ENCODE measurements around the gene SPEM3. TPM values are rescaled to one million over a fixed set of nuclear protein-coding genes. Genes with fewer than 3 reads are reported as not detected.

SPEM3 gene
- total and polyA plus RNA-seq, 2 of the 13 experiments (the other 11 are each of a cell fraction or from before 2014, with no cell fraction given) = not detected

DNA sequence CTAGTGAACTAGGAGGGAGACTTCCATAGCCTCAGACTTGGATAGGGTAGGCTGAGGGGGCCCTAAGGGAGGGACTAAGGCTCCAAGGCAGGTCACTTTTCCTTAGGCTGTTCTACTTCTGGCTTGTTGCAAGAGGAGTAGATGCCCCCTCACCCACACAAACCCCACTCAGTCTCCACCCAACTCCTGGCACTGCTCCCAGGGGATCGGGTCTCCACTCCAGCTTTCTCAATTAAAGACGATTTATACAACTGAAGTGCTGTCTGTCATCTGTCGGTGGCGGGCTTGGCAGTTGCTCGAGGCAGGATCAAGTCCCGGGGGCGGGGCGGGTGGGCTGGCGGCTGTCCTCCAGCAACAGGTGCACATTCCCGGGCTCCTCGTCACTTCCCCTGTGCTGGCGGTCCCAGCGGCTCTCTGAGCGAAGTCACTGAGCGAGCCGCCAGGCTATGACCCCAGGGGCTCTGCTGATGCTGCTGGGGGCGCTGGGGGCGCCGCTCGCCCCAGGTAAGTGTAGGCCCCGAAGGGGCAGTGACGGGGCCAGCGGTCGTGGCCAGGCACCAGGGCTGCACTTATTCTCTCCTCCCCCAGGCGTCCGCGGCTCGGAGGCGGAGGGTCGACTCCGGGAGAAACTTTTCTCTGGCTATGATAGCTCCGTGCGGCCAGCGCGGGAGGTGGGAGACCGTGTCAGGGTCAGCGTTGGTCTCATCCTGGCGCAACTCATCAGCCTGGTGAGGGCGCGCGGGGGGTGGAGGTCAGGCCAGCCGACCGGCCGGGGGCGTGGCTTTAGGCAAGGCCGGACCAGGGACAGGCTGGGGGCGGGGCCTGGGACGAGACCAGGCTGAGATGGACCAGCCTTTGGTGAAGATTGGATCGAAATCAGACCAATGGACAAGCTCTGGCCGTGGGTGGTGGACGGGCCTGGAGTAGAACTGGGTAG lies 16.3 kb downstream of the SPEM3 start, which contains the start of gene CHRNB1 (continued):
- TF ChIP-seq BATF2 (CRISPR knock-in tag; IDR thresholded peaks at IDR 0.05) = no peak
- no peak for TF ChIP-seq ZNF263 (CRISPR knock-in tag; IDR thresholded peaks at IDR 0.05)
- TF ChIP-seq IKZF5 (CRISPR knock-in tag; IDR thresholded peaks at IDR 0.05) = peak; percentile 65; the same call in 1 of the 2 replicates
- TF ChIP-seq ZNF607 (CRISPR knock-in tag; IDR thresholded peaks at IDR 0.05; ENCODE audit: borderline replicate concordance) = 0 out of 2 replicates have a peak, but pooled peaks have one; percentile 33
- no peak for TF ChIP-seq RERE (CRISPR knock-in tag; IDR thresholded peaks at IDR 0.05; ENCODE audit: low read depth)
- TF ChIP-seq RBAK (CRISPR knock-in tag; IDR thresholded peaks at IDR 0.05) = no peak
- TF ChIP-seq, protein P1, sequence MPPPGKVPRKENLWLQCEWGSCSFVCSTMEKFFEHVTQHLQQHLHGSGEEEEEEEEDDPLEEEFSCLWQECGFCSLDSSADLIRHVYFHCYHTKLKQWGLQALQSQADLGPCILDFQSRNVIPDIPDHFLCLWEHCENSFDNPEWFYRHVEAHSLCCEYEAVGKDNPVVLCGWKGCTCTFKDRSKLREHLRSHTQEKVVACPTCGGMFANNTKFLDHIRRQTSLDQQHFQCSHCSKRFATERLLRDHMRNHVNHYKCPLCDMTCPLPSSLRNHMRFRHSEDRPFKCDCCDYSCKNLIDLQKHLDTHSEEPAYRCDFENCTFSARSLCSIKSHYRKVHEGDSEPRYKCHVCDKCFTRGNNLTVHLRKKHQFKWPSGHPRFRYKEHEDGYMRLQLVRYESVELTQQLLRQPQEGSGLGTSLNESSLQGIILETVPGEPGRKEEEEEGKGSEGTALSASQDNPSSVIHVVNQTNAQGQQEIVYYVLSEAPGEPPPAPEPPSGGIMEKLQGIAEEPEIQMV (CRISPR knock-in tag; IDR thresholded peaks at IDR 0.05; ENCODE audit: low read depth) = peak; percentile 69; the same call in 1 of the 2 replicates
- no peak for TF ChIP-seq FOXM1 (CRISPR knock-in tag; IDR thresholded peaks at IDR 0.05)
- TF ChIP-seq ZNF557 (CRISPR knock-in tag; IDR thresholded peaks at IDR 0.05) = no peak
- no peak for TF ChIP-seq SMARCC2 (IDR thresholded peaks at IDR 0.05)
- 0 out of 2 replicates have a peak, but pooled peaks have one; percentile 14 for TF ChIP-seq ZNF441 (CRISPR knock-in tag; IDR thresholded peaks at IDR 0.05; ENCODE audit: borderline replicate concordance)
- TF ChIP-seq, protein P2, sequence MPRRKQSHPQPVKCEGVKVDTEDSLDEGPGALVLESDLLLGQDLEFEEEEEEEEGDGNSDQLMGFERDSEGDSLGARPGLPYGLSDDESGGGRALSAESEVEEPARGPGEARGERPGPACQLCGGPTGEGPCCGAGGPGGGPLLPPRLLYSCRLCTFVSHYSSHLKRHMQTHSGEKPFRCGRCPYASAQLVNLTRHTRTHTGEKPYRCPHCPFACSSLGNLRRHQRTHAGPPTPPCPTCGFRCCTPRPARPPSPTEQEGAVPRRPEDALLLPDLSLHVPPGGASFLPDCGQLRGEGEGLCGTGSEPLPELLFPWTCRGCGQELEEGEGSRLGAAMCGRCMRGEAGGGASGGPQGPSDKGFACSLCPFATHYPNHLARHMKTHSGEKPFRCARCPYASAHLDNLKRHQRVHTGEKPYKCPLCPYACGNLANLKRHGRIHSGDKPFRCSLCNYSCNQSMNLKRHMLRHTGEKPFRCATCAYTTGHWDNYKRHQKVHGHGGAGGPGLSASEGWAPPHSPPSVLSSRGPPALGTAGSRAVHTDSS (CRISPR knock-in tag; conservative IDR thresholded peaks at IDR 0.05) = no peak
- TF ChIP-seq ZBTB7B (CRISPR knock-in tag; IDR thresholded peaks at IDR 0.05) = peak; percentile 87; the same call in 1 of the 2 replicates
- peak; percentile 19; the same call in 1 of the 2 replicates for TF ChIP-seq NCOR1 (IDR thresholded peaks at IDR 0.05; ENCODE audit: borderline replicate concordance, low read length)
- no peak; the same call in 1 of the 2 replicates for TF ChIP-seq GZF1 (CRISPR knock-in tag; IDR thresholded peaks at IDR 0.05)
- no peak for TF ChIP-seq SOX6 (IDR thresholded peaks at IDR 0.05)
- peak; percentile 39; the same call in 1 of the 2 replicates for TF ChIP-seq SOX6 (CRISPR knock-in tag; IDR thresholded peaks at IDR 0.05)
- no peak for TF ChIP-seq ZNF549 (CRISPR knock-in tag; IDR thresholded peaks at IDR 0.05)
- no peak; the same call in 1 of the 2 replicates for TF ChIP-seq FOXC1 (CRISPR knock-in tag; IDR thresholded peaks at IDR 0.05; ENCODE audit: borderline replicate concordance)

Data from HepG2 (cell line).